Gastroesophageal sphincter (tissue), 4 donors: ENCODE data around the gene SLC6A5. TPM values are rescaled to one million over a fixed set of nuclear protein-coding genes. Genes with fewer than 3 reads are reported as not detected.

Source experiments
- total RNA-seq, 4 donors: library from RNA; depleted of rRNA; stranded (reverse); fragments of >200 nt; gene quantifications; one replicate each; pipeline ENCODE4 v1.1.0, GENCODE V29; 2016

The SLC6A5 gene
- total RNA-seq, 4 donors from 2014 or later, result not detected

Other genes starting within 250 kb of the SLC6A5 start
- gene HTATIP2, start 235.9 kb upstream of the SLC6A5 start, total RNA-seq, result 10 to 100 TPM; 27.7 to 56.4 (median 49.8) TPM
- 10 to 100 TPM in 3 of 4 donors, 1 to 10 TPM in 1; 9.9 to 20.9 (median 18.8) TPM for gene PRMT3, start 211.9 kb upstream of the SLC6A5 start, total RNA-seq
- gene NELL1, start 70.0 kb downstream of the SLC6A5 start, total RNA-seq, result 1 to 10 TPM in 2 of 4 donors, under 1 TPM in 2; 0.27 to 3.0 (median 1.5) TPM